K562 (cell line): Measurements from ENCODE around the gene CROCC2. TPM values are rescaled to one million over a fixed set of nuclear protein-coding genes. Genes with fewer than 3 reads are reported as not detected.

Source experiments
- ATAC-seq: fragments of 200-7000 bp; cut with Tn5 transposase; 3 replicates; pipeline ENCODE4 v1.9.1; 2020; ENCODE audit warnings: moderate library complexity
- BruUV-seq: library from RNA; stranded (reverse); fragments of 400-500 nt; replicated peaks from 2 replicates; lab custom pipeline; 2021; lab: Mats Ljungman, UMichigan
- CTCF ChIA-PET: fragments of 300-600 bp; formaldehyde crosslinking; extraction: SDS; loops from one replicate; lab custom pipeline; 2021; ENCODE audit warnings: low intra/inter-chr PET ratio; lab: Yijun Ruan, JAX
- POLR2A ChIA-PET: fragments of 300-600, 350-650 bp; sonication (Branson Sonifier 250); formaldehyde crosslinking; extraction: SDS; loops from one replicate; lab custom pipeline; 2021; ENCODE audit warnings: antibody characterized with exemption, inconsistent platforms; lab: Yijun Ruan, JAX
- DNase-seq, 4 experiments: peaks; one replicate each; pipeline versions ENCODE4 v3.0.0 to v3.0.0-alpha.2; 2011 to 2018; ENCODE audit warnings: low spot score in 3 of 4, mixed read lengths in 3 of 4; ENCODE audit errors: extremely low read depth in 1 of 4
- FAIRE-seq: peaks from 2 replicates; lab custom pipeline; 2011; peaks lifted over from hg19 to GRCh38; lab: Jason Lieb, UNC
- H2AFZ ChIP-seq: 2 replicates; pipeline ENCODE4 v1.6.0; 2011; ENCODE audit warnings: low read depth, low read length, control low read depth, inconsistent platforms
- H3K27ac ChIP-seq: fragments of 200-600 bp; 3 replicates; pipeline ENCODE4 v1.8.0; 2011; ENCODE audit warnings: low read depth, mild to moderate bottlenecking, control low read depth, inconsistent platforms, low read length, moderate library complexity, mixed read lengths; ENCODE audit errors: extremely low read depth
- H3K27me3 ChIP-seq, 2 experiments: fragments of 300-600 bp in 1 of 2; 2 replicates in 1 of 2; 3 replicates in 1 of 2; pipeline versions ENCODE4 v1.6.0 to v1.8.0; 2011; ENCODE audit warnings: inconsistent platforms in 2 of 2, low read length in 2 of 2, mild to moderate bottlenecking in 1 of 2, mixed read lengths in 1 of 2, moderate library complexity in 1 of 2; ENCODE audit not compliant: control insufficient read depth in 2 of 2, insufficient read depth in 2 of 2
- H3K36me3 ChIP-seq: fragments of 300-600 bp; 3 replicates; pipeline ENCODE4 v1.8.0; 2011; ENCODE audit warnings: mild to moderate bottlenecking, low read length, inconsistent platforms; ENCODE audit not compliant: control insufficient read depth, insufficient read depth
- H3K4me1 ChIP-seq, 2 experiments: fragments of 200-600 bp in 1 of 2; replicated peaks in 1 of 2; 2 replicates in 1 of 2; 3 replicates in 1 of 2; pipeline versions ENCODE4 v1.5.1 to v1.8.0; 2011; ENCODE audit warnings: inconsistent platforms in 2 of 2, low read length in 2 of 2, mild to moderate bottlenecking in 1 of 2, mixed read lengths in 1 of 2, moderate library complexity in 1 of 2; ENCODE audit not compliant: control insufficient read depth in 2 of 2, insufficient read depth in 2 of 2
- H3K4me2 ChIP-seq: 2 replicates; pipeline ENCODE4 v1.6.1; 2011; ENCODE audit warnings: low read length, control low read depth, inconsistent platforms, mixed read lengths; ENCODE audit not compliant: insufficient read depth
- H3K4me3 ChIP-seq: fragments of 200-600 bp; sonication (generic), shearing (Covaris generic); 2 replicates; pipeline ENCODE4 v1.5.1; 2016; ENCODE audit warnings: control low read depth, inconsistent platforms
- H3K79me2 ChIP-seq: fragments of 200-600 bp; 3 replicates; pipeline ENCODE4 v1.8.0; 2011; ENCODE audit warnings: low read length, inconsistent platforms; ENCODE audit not compliant: control insufficient read depth, insufficient read depth
- H3K9ac ChIP-seq, 2 experiments: 2 replicates each; pipeline versions ENCODE4 v1.6.0 to v1.6.1; 2011; ENCODE audit warnings: low read depth in 2 of 2, low read length in 2 of 2, control low read depth in 1 of 2, inconsistent platforms in 1 of 2, mild to moderate bottlenecking in 1 of 2, mixed read lengths in 1 of 2; ENCODE audit not compliant: insufficient read depth in 1 of 2
- H3K9me1 ChIP-seq: one replicate; pipeline ENCODE4 v1.6.0; 2011; ENCODE audit warnings: inconsistent platforms, mild to moderate bottlenecking, low read length, moderate library complexity; ENCODE audit not compliant: control insufficient read depth, insufficient read depth
- H3K9me3 ChIP-seq: replicated peaks from 2 replicates; pipeline ENCODE4 v1.5.1; 2011; ENCODE audit warnings: low read depth, low read length, inconsistent platforms; ENCODE audit not compliant: control insufficient read depth, insufficient read depth
- H4K20me1 ChIP-seq: replicated peaks from 2 replicates; pipeline ENCODE4 v1.6.1; 2011; ENCODE audit warnings: low read length, inconsistent platforms, mixed read lengths; ENCODE audit not compliant: control insufficient read depth, insufficient read depth
- EGR1 ChIP-seq: fragments of 450-650 bp; conservative IDR thresholded peaks from 2 replicates; pipeline ENCODE4 v1.6.1; 2017; ENCODE audit warnings: mild to moderate bottlenecking
- NBN ChIP-seq: fragments of 450-650 bp; IDR thresholded peaks from 2 replicates; pipeline ENCODE4 v1.6.1; 2016; ENCODE audit warnings: low read depth, mild to moderate bottlenecking
- RBBP5 ChIP-seq: fragments of 200-600 bp; sonication (generic); IDR thresholded peaks from 2 replicates; pipeline ENCODE4 v1.6.1; 2012; ENCODE audit warnings: borderline replicate concordance, mild to moderate bottlenecking, low read length, control low read depth, inconsistent platforms; ENCODE audit not compliant: insufficient read depth, poor library complexity, severe bottlenecking
- RBM15 ChIP-seq: fragments of 200-400 bp; formaldehyde crosslinking; IDR thresholded peaks from 2 replicates; pipeline ENCODE4 v1.6.1; 2018; ENCODE audit warnings: mild to moderate bottlenecking, low read length, moderate library complexity; ENCODE audit not compliant: insufficient read depth
- ZNF695 ChIP-seq: fragments of 450-650 bp; formaldehyde crosslinking; IDR thresholded peaks from 2 replicates; pipeline ENCODE4 v1.4.0; 2020; ENCODE audit warnings: mild to moderate bottlenecking, moderate library complexity
- WGBS: fragments of 100-300 bp; shearing (Covaris generic); methylation state at CpG from one replicate; pipeline ENCODE4 v1.1.6; 2016; ENCODE audit warnings: low coverage, mixed read lengths; ENCODE audit not compliant: insufficient coverage; ENCODE audit errors: missing lambda C conversion rate; 5-methylcytosine and 5-hydroxymethylcytosine counted together
- in situ Hi-C: fragments of 300-500 bp; cut with MboI; formaldehyde crosslinking; loops from 4 replicates; pipeline ENCODE4 v1.15.0; 2018; ENCODE audit warnings: inconsistent platforms, mixed read lengths
- intact Hi-C: fragments of 100-400 bp; cut with micrococcal nuclease; formaldehyde crosslinking; loops from 2 replicates; pipeline ENCODE4 v1.14.2; 2022
- polyA plus RNA-seq, 8 experiments: library from polyadenylated mRNA; depleted of rRNA in 4 of 8; stranded (reverse) in 5 of 8; unstranded in 3 of 8; fragments of >200 nt; fragmentation: Nextera tagmentation in 2 of 8; fragmentation: Illumina TruSeq in 1 of 8; extraction: Ambion mirVana in 2 of 8; extraction: Trizol in 1 of 8; gene quantifications; 2 replicates each; pipeline versions ENCODE4 v1.2.1 to v1.2.3, GENCODE V29; 2011 to 2014; ENCODE audit warnings: inconsistent platforms in 1 of 8, missing spikeins in 1 of 8
- total RNA-seq, 7 experiments: library from RNA; depleted of rRNA in 6 of 7; stranded (reverse); fragments of >200 nt in 6 of 7; fragmentation: Illumina TruSeq in 2 of 7; extraction: Trizol in 2 of 7; gene quantifications; 2 replicates each; pipeline versions ENCODE4 v1.2.1 to v1.2.3, GENCODE V29; 2011 to 2021; ENCODE audit warnings: low replicate concordance in 1 of 7

CROCC2 gene
- total and polyA plus RNA-seq, 9 of the 15 experiments (the other 6 are each of a cell fraction or from before 2014, with no cell fraction given), result not detected

DNA sequence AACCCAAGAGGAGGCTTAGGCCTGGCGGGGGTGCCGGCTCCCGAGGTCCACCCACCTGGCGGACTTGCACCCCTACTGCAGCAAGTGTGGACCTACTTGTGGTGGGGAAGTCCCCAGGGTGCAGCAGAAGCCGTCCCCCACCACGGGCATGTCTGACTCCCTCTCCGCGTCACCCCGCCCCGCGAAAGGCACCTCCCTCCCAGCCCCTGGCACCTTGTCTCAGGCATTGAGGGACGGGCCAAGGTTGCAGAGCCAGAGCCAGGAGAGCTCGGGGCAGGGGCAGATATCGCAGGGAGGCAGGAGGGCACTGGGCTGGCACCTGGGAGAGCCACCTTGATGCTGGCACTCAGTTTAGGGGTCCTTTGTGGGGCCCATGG lies 19.0 kb downstream of the CROCC2 start:
- ATAC-seq, result no peak
- Histone ChIP-seq H3K4me3 (no peak overlapping the region), H3K79me2 (no peaks in the 10 kb centered on the region), H3K9me3 (no peaks in the 10 kb centered on the region), H4K20me1 (no peaks in the 10 kb centered on the region), H3K4me2 (no peak overlapping the region), H3K9ac (no peak overlapping the region), H3K9me1 (no peaks in the 10 kb centered on the region), H3K36me3 (no peaks in the 10 kb centered on the region), H3K4me1 (peaks cover 0 to 11% of the 10 kb centered on the region in 2 experiments; a peak in 2 of 5 replicates), H3K27ac (no peak overlapping the region), H3K27me3 (peaks cover 0 to 31% of the 10 kb centered on the region in 2 experiments; a peak in 3 of 5 replicates), H2AFZ (no peak overlapping the region)
- FAIRE-seq, result no peak
- TF ChIP-seq ZNF695 (CRISPR knock-in tag) (no peak), EGR1 (no peak), NBN (no peak), RBM15 (no peak), RBBP5 (no peak)
- in situ Hi-C loops, result no loop called here
- WGBS, result 5% methylated on average over 7 of the region's 14 CpGs
- no peak for DNase-seq
- CTCF ChIA-PET, result no interaction called here
- intact Hi-C loops, result no loop called here
- POLR2A ChIA-PET, result no interaction called here
- BruUV-seq, result no TSS peak
